Lower leg skin (tissue), 3 donors: ENCODE measurements around the gene ADGRA3.

Experiments
- POLR2A ChIP-seq, 2 donors: fragments of 450-650 bp; IDR thresholded peaks; one replicate each; pipeline ENCODE4 v1.6.1; 2016 to 2017; ENCODE audit warnings: antibody characterized with exemption in 2 of 2, mild to moderate bottlenecking in 1 of 2, moderate library complexity in 1 of 2
- TF ChIP-seq, protein P1 (sequence below), 3 donors: fragments of 450-650 bp; IDR thresholded peaks; one replicate each; pipeline ENCODE4 v1.5.1; 2016; ENCODE audit warnings: antibody characterized with exemption in 3 of 3, mild to moderate bottlenecking in 3 of 3, moderate library complexity in 2 of 3

DNA sequence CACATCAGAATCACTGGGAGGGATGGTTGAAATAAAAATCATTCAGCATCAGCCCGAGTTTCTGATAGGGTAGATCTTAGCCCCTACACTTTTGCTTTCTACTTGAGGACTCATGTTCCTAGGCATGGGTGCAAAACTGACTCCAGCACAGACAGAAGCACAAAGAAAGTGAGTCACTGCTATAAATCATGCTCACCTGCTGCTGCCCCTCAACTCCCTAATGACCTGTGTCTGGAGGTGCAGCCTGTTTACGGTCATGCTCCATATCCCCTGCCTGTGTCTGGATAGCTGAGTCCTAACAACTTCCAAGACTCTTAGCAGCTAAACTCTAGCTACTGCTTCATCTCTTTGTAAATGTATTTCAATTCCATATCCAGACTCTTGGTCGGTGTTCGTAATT lies 57.8 kb downstream of the ADGRA3 start:
- TF ChIP-seq, protein P1, sequence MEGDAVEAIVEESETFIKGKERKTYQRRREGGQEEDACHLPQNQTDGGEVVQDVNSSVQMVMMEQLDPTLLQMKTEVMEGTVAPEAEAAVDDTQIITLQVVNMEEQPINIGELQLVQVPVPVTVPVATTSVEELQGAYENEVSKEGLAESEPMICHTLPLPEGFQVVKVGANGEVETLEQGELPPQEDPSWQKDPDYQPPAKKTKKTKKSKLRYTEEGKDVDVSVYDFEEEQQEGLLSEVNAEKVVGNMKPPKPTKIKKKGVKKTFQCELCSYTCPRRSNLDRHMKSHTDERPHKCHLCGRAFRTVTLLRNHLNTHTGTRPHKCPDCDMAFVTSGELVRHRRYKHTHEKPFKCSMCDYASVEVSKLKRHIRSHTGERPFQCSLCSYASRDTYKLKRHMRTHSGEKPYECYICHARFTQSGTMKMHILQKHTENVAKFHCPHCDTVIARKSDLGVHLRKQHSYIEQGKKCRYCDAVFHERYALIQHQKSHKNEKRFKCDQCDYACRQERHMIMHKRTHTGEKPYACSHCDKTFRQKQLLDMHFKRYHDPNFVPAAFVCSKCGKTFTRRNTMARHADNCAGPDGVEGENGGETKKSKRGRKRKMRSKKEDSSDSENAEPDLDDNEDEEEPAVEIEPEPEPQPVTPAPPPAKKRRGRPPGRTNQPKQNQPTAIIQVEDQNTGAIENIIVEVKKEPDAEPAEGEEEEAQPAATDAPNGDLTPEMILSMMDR (IDR thresholded peaks at IDR 0.05): no peak
- TF ChIP-seq POLR2A (IDR thresholded peaks at IDR 0.05): no peak
